ENCODE measurements around the gene KRTAP3-1.
"Not testable (repeated sequence)": the region's sequence is repeated elsewhere in the genome, so short reads cannot be mapped to it uniquely, and the experiment has no call there.

The KRTAP3-1 gene

GRCh38 chr17:41004397-41004796 is 4.5 kb downstream of the KRTAP3-1 start:
- no peaks in the 10 kb centered on the region for H3K9me3 ChIP-seq (ENCODE audit: control insufficient read depth, insufficient read depth, low read length)

GRCh38 chr17:41003926-41004325 is 5.0 kb downstream of the KRTAP3-1 start:
- no peak overlapping the region for H3K9ac ChIP-seq (ENCODE audit: low read depth, low read length)
- peaks cover 3% of the 10 kb centered on the region; the same call in 1 of the 2 replicates for H3K4me1 ChIP-seq (ENCODE audit: insufficient read depth, low read length)
- H3K36me3 ChIP-seq (ENCODE audit: insufficient read depth, low read length), result no peaks in the 10 kb centered on the region; the same call in 1 of the 2 replicates
- no peaks in the 10 kb centered on the region for H3K9me3 ChIP-seq (ENCODE audit: control insufficient read depth, insufficient read depth, low read length)

More at GRCh38 chr17:41004397-41004796, 4.5 kb downstream of the KRTAP3-1 start:
- H3K36me3 ChIP-seq (ENCODE audit: insufficient read depth, low read length), result no peaks in the 10 kb centered on the region; the same call in 1 of the 2 replicates
- H3K4me1 ChIP-seq (ENCODE audit: insufficient read depth, low read length), result peaks cover 8% of the 10 kb centered on the region
- no peak overlapping the region for H3K9ac ChIP-seq (ENCODE audit: low read depth, low read length)

GRCh38 chr17:41002814-41003213 is 6.1 kb downstream of the KRTAP3-1 start:
- Histone ChIP-seq H3K9me3 (ENCODE audit: control insufficient read depth, insufficient read depth, low read length) (no peaks in the 10 kb centered on the region), H3K9ac (ENCODE audit: low read depth, low read length) (no peak overlapping the region), H3K36me3 (ENCODE audit: insufficient read depth, low read length) (no peaks in the 10 kb centered on the region; the same call in 1 of the 2 replicates), H3K4me1 (ENCODE audit: insufficient read depth, low read length) (no peaks in the 10 kb centered on the region)

- no peaks in the 10 kb centered on the region; the same call in 1 of the 2 replicates for H3K36me3 ChIP-seq (ENCODE audit: insufficient read depth, low read length)
- no peaks in the 10 kb centered on the region for H3K4me1 ChIP-seq (ENCODE audit: insufficient read depth, low read length)
- H3K9me3 ChIP-seq (ENCODE audit: control insufficient read depth, insufficient read depth, low read length), result no peaks in the 10 kb centered on the region
- H3K9ac ChIP-seq (ENCODE audit: low read depth, low read length), result no peak overlapping the region
These were observed 7.1 kb downstream of the KRTAP3-1 start for GRCh38 chr17:41001795-41002194.

- H3K9ac ChIP-seq (ENCODE audit: low read depth, low read length); H3K9me3 ChIP-seq (ENCODE audit: control insufficient read depth, insufficient read depth, low read length); H3K36me3 ChIP-seq (ENCODE audit: insufficient read depth, low read length); H3K4me1 ChIP-seq (ENCODE audit: insufficient read depth, low read length): not testable (repeated sequence)
These were observed 9.4 kb downstream of the KRTAP3-1 start, which contains the start of gene KRTAP3-2 for GRCh38 chr17:40999563-40999962. TSS of gene KRTAP3-2 (minus strand) at chr17:40999906. CDS start at chr17:40999853, 53 bp downstream.

DNA sequence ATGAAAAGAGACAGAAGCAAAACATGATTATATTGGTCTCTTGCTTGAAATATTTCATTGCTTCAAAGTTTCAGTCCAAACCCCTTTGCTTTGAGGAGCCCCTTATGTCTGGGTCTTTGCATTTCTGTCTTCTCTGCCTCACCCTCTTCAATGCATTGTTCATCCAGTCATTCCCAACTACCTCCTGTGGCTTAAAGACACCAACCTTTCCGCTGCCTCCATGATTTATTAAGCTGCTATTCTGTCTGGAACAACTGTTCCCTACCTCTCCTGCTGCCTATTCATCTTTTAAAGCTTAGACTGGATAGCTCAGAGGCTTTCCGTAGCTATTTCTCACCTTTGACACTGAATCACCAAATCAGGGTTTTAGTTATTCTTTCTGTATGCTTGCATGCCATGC is 11.6 kb downstream of the KRTAP3-1 start:
- Histone ChIP-seq H3K4me1 (ENCODE audit: insufficient read depth, low read length) (no peaks in the 10 kb centered on the region), H3K9me3 (ENCODE audit: control insufficient read depth, insufficient read depth, low read length) (no peaks in the 10 kb centered on the region), H3K36me3 (ENCODE audit: insufficient read depth, low read length) (no peaks in the 10 kb centered on the region), H3K9ac (ENCODE audit: low read depth, low read length) (no peak overlapping the region)

DNA sequence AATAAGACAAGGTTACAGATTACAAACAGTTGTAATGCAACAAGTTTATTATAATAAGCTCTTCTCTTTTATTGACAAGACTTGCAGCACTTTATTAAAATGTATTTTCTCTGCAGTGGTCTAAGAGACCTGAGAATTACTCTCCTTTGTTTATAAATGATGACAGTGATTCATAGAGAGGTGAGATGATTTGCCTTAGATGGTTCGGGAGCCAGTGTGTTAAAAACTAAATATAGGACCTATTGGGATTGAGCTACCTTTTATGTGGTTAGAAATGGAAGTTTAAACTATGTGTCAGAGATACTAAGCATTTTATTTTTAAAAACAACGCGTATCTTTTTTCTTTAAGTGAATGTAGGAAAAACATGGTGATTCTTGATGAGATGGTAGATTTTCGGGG is 12.1 kb downstream of the KRTAP3-1 start:
- no peaks in the 10 kb centered on the region for H3K4me1 ChIP-seq (ENCODE audit: insufficient read depth, low read length)
- no peaks in the 10 kb centered on the region for H3K36me3 ChIP-seq (ENCODE audit: insufficient read depth, low read length)
- H3K9ac ChIP-seq (ENCODE audit: low read depth, low read length), result no peak overlapping the region
- no peaks in the 10 kb centered on the region for H3K9me3 ChIP-seq (ENCODE audit: control insufficient read depth, insufficient read depth, low read length)

GRCh38 chr17:40995116-40995515 is 13.8 kb downstream of the KRTAP3-1 start:
- H3K4me1 ChIP-seq (ENCODE audit: insufficient read depth, low read length), result no peaks in the 10 kb centered on the region
- no peak overlapping the region for H3K9ac ChIP-seq (ENCODE audit: low read depth, low read length)
- no peaks in the 10 kb centered on the region for H3K9me3 ChIP-seq (ENCODE audit: control insufficient read depth, insufficient read depth, low read length)
- H3K36me3 ChIP-seq (ENCODE audit: insufficient read depth, low read length), result no peaks in the 10 kb centered on the region

DNA sequence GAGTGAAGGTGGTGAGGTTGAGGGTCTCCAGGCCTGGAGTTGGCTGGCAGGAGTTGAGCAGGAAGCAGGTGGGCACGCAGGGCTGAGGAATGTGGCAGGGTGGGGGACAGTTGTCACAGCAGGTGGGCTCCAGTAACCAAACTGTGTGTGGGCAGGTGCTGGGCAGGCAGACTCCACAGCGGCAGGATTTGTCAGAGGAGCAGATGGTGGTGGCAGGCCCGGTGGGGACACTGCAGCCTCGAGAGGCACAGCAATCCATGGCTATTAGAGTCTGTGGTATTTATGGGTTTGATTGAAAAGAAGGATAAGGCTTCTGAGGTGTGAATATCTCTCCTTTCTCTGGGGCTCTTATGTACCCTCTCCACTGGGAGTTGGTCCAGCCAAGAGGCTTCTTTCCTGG is 15.1 kb downstream of the KRTAP3-1 start, which contains the start of gene KRTAP3-3:
Gene KRTAP3-3 (minus strand): TSS at position 326 of the 400 bp plus-strand sequence. CDS start 67 bp downstream, at position 259.
- no peaks in the 10 kb centered on the region for H3K4me1 ChIP-seq (ENCODE audit: insufficient read depth, low read length)
- H3K9me3 ChIP-seq (ENCODE audit: control insufficient read depth, insufficient read depth, low read length), result no peaks in the 10 kb centered on the region
- no peaks in the 10 kb centered on the region for H3K36me3 ChIP-seq (ENCODE audit: insufficient read depth, low read length)
- no peak within 1 kb of the TSS for H3K9ac ChIP-seq (ENCODE audit: low read depth, low read length)

DNA sequence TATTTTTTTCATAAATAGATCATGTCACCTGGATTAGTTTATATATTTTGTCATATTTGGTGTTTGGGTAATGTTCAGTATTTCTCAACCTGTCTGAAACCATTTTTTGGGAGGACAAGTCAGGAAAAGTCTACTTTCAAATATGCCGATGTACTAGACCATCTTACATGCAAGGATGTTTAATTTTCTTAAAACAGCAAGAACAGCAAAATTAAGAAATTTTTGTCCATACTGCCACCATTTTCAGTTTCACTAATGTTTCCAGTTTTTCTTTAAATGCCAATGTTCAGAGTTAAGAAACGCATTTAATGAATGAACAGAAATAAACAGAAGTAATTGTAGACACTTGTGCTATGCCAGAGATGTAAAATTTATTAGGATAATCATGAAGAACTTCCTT is 15.8 kb downstream of the KRTAP3-1 start:
- Histone ChIP-seq H3K9me3 (ENCODE audit: control insufficient read depth, insufficient read depth, low read length) (no peaks in the 10 kb centered on the region), H3K9ac (ENCODE audit: low read depth, low read length) (no peak overlapping the region), H3K4me1 (ENCODE audit: insufficient read depth, low read length) (no peaks in the 10 kb centered on the region), H3K36me3 (ENCODE audit: insufficient read depth, low read length) (no peaks in the 10 kb centered on the region)

DNA sequence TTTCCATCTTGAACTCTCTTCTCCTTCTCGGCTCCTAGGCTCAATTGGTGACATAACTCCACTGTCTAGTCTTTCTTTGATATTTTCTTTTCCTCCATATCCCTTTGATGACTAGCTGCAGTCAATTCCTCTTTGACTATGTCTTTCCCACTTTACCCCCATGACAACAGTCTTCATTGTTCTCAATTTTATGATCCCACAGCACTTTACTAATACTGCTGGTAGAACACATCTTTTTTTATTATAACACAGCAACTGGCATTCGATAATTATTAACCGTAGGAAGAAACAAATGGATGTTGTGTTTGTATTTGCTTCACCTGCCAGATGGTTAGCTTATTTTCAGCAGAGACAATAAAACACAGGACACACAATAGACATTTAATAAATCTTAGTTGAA is 16.3 kb downstream of the KRTAP3-1 start:
- Histone ChIP-seq H3K9me3 (ENCODE audit: control insufficient read depth, insufficient read depth, low read length) (no peaks in the 10 kb centered on the region), H3K36me3 (ENCODE audit: insufficient read depth, low read length) (no peaks in the 10 kb centered on the region), H3K4me1 (ENCODE audit: insufficient read depth, low read length) (no peaks in the 10 kb centered on the region), H3K9ac (ENCODE audit: low read depth, low read length) (no peak overlapping the region)

GRCh38 chr17:40986920-40987319 is 22.0 kb downstream of the KRTAP3-1 start:
- Histone ChIP-seq H3K9ac (ENCODE audit: low read depth, low read length) (no peak overlapping the region), H3K36me3 (ENCODE audit: insufficient read depth, low read length) (no peaks in the 10 kb centered on the region), H3K9me3 (ENCODE audit: control insufficient read depth, insufficient read depth, low read length) (no peaks in the 10 kb centered on the region), H3K4me1 (ENCODE audit: insufficient read depth, low read length) (no peaks in the 10 kb centered on the region)

- Histone ChIP-seq H3K4me1 (ENCODE audit: insufficient read depth, low read length) (peaks cover 8% of the 10 kb centered on the region; the same call in 1 of the 2 replicates), H3K9me3 (ENCODE audit: control insufficient read depth, insufficient read depth, low read length) (no peaks in the 10 kb centered on the region), H3K9ac (ENCODE audit: low read depth, low read length) (no peak within 1 kb of the TSS), H3K36me3 (ENCODE audit: insufficient read depth, low read length) (no peaks in the 10 kb centered on the region)
These were observed 24.7 kb downstream of the KRTAP3-1 start, which contains the start of gene KRT40 for GRCh38 chr17:40984226-40984625. TSS of gene KRT40 (minus strand) at chr17:40984326. CDS start at chr17:40984273, 53 bp downstream.

GRCh38 chr17:40981115-40981514 is 27.8 kb downstream of the KRTAP3-1 start:
- Histone ChIP-seq H3K9me3 (ENCODE audit: control insufficient read depth, insufficient read depth, low read length) (no peaks in the 10 kb centered on the region), H3K36me3 (ENCODE audit: insufficient read depth, low read length) (no peaks in the 10 kb centered on the region), H3K4me1 (ENCODE audit: insufficient read depth, low read length) (peaks cover 8% of the 10 kb centered on the region; the same call in 1 of the 2 replicates)

GRCh38 chr17:40980596-40980995 is 28.3 kb downstream of the KRTAP3-1 start:
- Histone ChIP-seq H3K4me1 (ENCODE audit: insufficient read depth, low read length) (peaks cover 8% of the 10 kb centered on the region; the same call in 1 of the 2 replicates), H3K36me3 (ENCODE audit: insufficient read depth, low read length) (no peaks in the 10 kb centered on the region), H3K9me3 (ENCODE audit: control insufficient read depth, insufficient read depth, low read length) (no peaks in the 10 kb centered on the region), H3K9ac (ENCODE audit: low read depth, low read length) (no peak overlapping the region)

More at GRCh38 chr17:40981115-40981514, 27.8 kb downstream of the KRTAP3-1 start:
- no peak overlapping the region for H3K9ac ChIP-seq (ENCODE audit: low read depth, low read length)
